Heart right ventricle (tissue), 16 donors: Measurements from ENCODE around the gene HLF. TPM values are rescaled to one million over a fixed set of nuclear protein-coding genes. Genes with fewer than 3 reads are reported as not detected.

ENCODE experiments used
- ATAC-seq, 8 donors: fragments of 200-7000 bp; cut with Tn5 transposase; one replicate each; pipeline ENCODE4 v1.9.1; 2020; ENCODE audit warnings: mild to moderate bottlenecking in 8 of 8, moderate library complexity in 8 of 8, moderate number of reproducible peaks in 1 of 8
- DNase-seq, 2 donors: peaks; one replicate each; pipeline ENCODE4 v3.0.0-alpha.2; 2020
- H3K27ac ChIP-seq, 10 donors: fragments of 200-600 bp; sonication (generic) in 2 of 10; one replicate each; pipeline versions ENCODE4 v1.5.0 to v1.8.0; 2020 to 2022; ENCODE audit warnings: mild to moderate bottlenecking in 3 of 10
- H3K27me3 ChIP-seq, 7 donors: fragments of 200-600 bp; one replicate each; pipeline ENCODE4 v1.8.0; 2021 to 2022; ENCODE audit warnings: mild to moderate bottlenecking in 2 of 7
- H3K36me3 ChIP-seq, 9 donors: fragments of 200-600 bp; sonication (generic) in 1 of 9; one replicate each; pipeline versions ENCODE4 v1.5.0 to v1.8.0; 2020 to 2022; ENCODE audit warnings: mild to moderate bottlenecking in 2 of 9
- H3K4me1 ChIP-seq, 9 donors: fragments of 200-600 bp; sonication (generic) in 1 of 9; one replicate each; pipeline versions ENCODE4 v1.5.0 to v1.8.0; 2020 to 2022; ENCODE audit warnings: mild to moderate bottlenecking in 4 of 9
- H3K4me3 ChIP-seq, 10 donors: fragments of 200-600 bp; sonication (generic) in 2 of 10; one replicate each; pipeline versions ENCODE4 v1.5.0 to v1.8.0; 2020 to 2022; ENCODE audit warnings: mild to moderate bottlenecking in 7 of 10, moderate library complexity in 2 of 10
- H3K9me3 ChIP-seq, 11 donors: fragments of 200-600 bp in 10 of 11; sonication (generic) in 2 of 11; one replicate each; pipeline versions ENCODE4 v1.5.0 to v1.8.0; 2013 to 2022; ENCODE audit warnings: mild to moderate bottlenecking in 2 of 11, control low read depth in 1 of 11, moderate library complexity in 1 of 11
- CTCF ChIP-seq, 9 donors: fragments of 200-600 bp; sonication (generic) in 2 of 9; IDR thresholded peaks; one replicate each; pipeline versions ENCODE4 v1.5.0 to v1.8.0; 2021 to 2022; ENCODE audit warnings: antibody characterized with exemption in 9 of 9, mild to moderate bottlenecking in 5 of 9, moderate library complexity in 1 of 9
- WGBS, 2 donors: extraction: QIAGEN DNeasy Blood & Tissue Kit; methylation state at CpG; one replicate each; pipeline ENCODE4 v1.1.7; 2013; ENCODE audit warnings: inconsistent platforms in 1 of 2; 5-methylcytosine and 5-hydroxymethylcytosine counted together
- intact Hi-C, 10 donors: fragments of 100-400 bp; cut with DNase I; formaldehyde crosslinking; loops; one replicate each; pipeline versions ENCODE4 v1.11.1 to v1.14.2; 2022
- polyA plus RNA-seq, 2 donors: library from polyadenylated mRNA; stranded (reverse); fragments of 200-250 nt; gene quantifications; one replicate each; pipeline ENCODE4 v1.2.3, GENCODE V29; 2013
- total RNA-seq, 10 donors: library from RNA; stranded (reverse); fragmentation: NEBNext Ultra II Directional in 3 of 10; extraction: Animal tissue kit (Norgen Biotek cat#: 25700) in 3 of 10; gene quantifications; one replicate each; pipeline versions ENCODE4 v1.2.1 to v1.2.4, GENCODE V29; 2021 to 2023
- donor health status: Arrhythmogenic right ventricular cardiomyopathy.
- donor health status: ischemic (EF 13 %, LVEDD 7.1; RV severe dilation, severe dysfunction).
- donor health status: healthy with polysubstance abuse.
- donor health status: DM: no; HTN: yes; CAD: no.
- donor health status: DM: no; HTN: no; CAD: no.
- donor health status: ischemic (EF 25% LVEDD 6.9; RV normal size, moderate dysfunction).
- donor health status: ischemic (EF 25% LVEDD 5.7; RV mildly dilated, moderate dysfunction).
- donor health status: healthy.
- donor health status: DM: yes; HTN: yes; CAD: no.
- donor health status: Ischemic cardiomyopathy.
- donor health status: ischemic (EF 35%, LVEDD 5.7; RV mildly dilated, moderate dysfunction).
- donor health status: nonischemic (EF 11% LVEDD 7.7; RV severe dilation, severe dysfunction).
- donor health status: DM: yes; HTN: yes; CAD: no.
- donor health status: PGD.
- donor health status: ischemic (EF 29% LVEDD 5.4; RV normal size, mild dysfunction).
- donor health status: nonischemic (EF 23%, LVEDD 6.1; RV moderate dilation, normal function).

HLF gene
- total and polyA plus RNA-seq, 12 donors, result 4.1 to 42.5 (median 30.1) TPM

- H3K4me3 ChIP-seq, result no peak overlapping the region
- H3K9me3 ChIP-seq, result no peaks in the 10 kb centered on the region
- H3K36me3 ChIP-seq, result peaks cover 0 to 29% (median 0%) of the 10 kb centered on the region in 9 donors
- H3K4me1 ChIP-seq, result peaks cover 0 to 24% (median 16%) of the 10 kb centered on the region in 9 donors
- H3K27me3 ChIP-seq, result no peaks in the 10 kb centered on the region
- intact Hi-C loops, result no loop called here
- no peak for TF ChIP-seq CTCF (IDR thresholded peaks at IDR 0.05)
- peak in 1 of 2 donors; percentile 54 for DNase-seq
- H3K27ac ChIP-seq, result no peak overlapping the region
- ATAC-seq, result peak in 7 of 8 donors; percentile 54 to 84 (median 75)
- WGBS, 2 donors, result 66 to 70% methylated on average over 6 of the region's 6 CpGs
Measured at GRCh38 chr17:55301521-55302406, 37.0 kb downstream of the HLF start.

- DNase-seq (no peak), ATAC-seq (no peak)
- no peak for TF ChIP-seq CTCF (IDR thresholded peaks at IDR 0.05)
- Histone ChIP-seq H3K36me3 (peaks cover 0 to 29% (median 0%) of the 10 kb centered on the region in 9 donors), H3K27ac (no peak overlapping the region), H3K27me3 (no peaks in the 10 kb centered on the region), H3K9me3 (no peaks in the 10 kb centered on the region), H3K4me3 (no peak overlapping the region), H3K4me1 (peaks cover 0 to 24% (median 16%) of the 10 kb centered on the region in 9 donors)
- intact Hi-C loops, result no loop called here
- WGBS, 2 donors, result 68 to 73% methylated on average over 6 of the region's 6 CpGs
Measured at GRCh38 chr17:55302407-55302787, 37.6 kb downstream of the HLF start.

- Histone ChIP-seq H3K36me3 (peaks cover 0 to 25% (median 0%) of the 10 kb centered on the region in 9 donors), H3K9me3 (no peaks in the 10 kb centered on the region), H3K4me1 (peaks cover 0 to 24% (median 16%) of the 10 kb centered on the region in 9 donors), H3K4me3 (no peak overlapping the region), H3K27me3 (no peaks in the 10 kb centered on the region), H3K27ac (no peak overlapping the region)
- no peak for DNase-seq
- WGBS, 2 donors, result 90 to 93% methylated on average over 3 of the region's 3 CpGs
- TF ChIP-seq CTCF (IDR thresholded peaks at IDR 0.05), result no peak
- intact Hi-C loops, result no loop called here
- ATAC-seq, result no peak
Measured at GRCh38 chr17:55303008-55303493, 38.3 kb downstream of the HLF start.

- H3K36me3 ChIP-seq, result peaks cover 0 to 18% (median 0%) of the 10 kb centered on the region in 9 donors
- peaks cover 0 to 24% (median 16%) of the 10 kb centered on the region in 9 donors for H3K4me1 ChIP-seq
- WGBS, 2 donors, result 76 to 78% methylated on average over 7 of the region's 7 CpGs
- H3K27me3 ChIP-seq, result no peaks in the 10 kb centered on the region
- DNase-seq, result no peak
- no peak overlapping the region for H3K4me3 ChIP-seq
- ATAC-seq, result no peak
- H3K9me3 ChIP-seq, result no peaks in the 10 kb centered on the region
- no peak overlapping the region for H3K27ac ChIP-seq
- TF ChIP-seq CTCF (IDR thresholded peaks at IDR 0.05), result no peak
- intact Hi-C loops, result no loop called here
Measured at GRCh38 chr17:55303701-55304145, 39.0 kb downstream of the HLF start.
